ENCODE data around the gene RBM19. TPM values are rescaled to one million over a fixed set of nuclear protein-coding genes. Genes with fewer than 3 reads are reported as not detected.

The RBM19 gene
- total and polyA plus RNA-seq, 2 donors (not counting 3 experiments of a cell fraction or from before 2014, with no cell fraction given) = 13.2 to 34.4 TPM

- intact Hi-C loops (cut with micrococcal nuclease) (no loop called here), dilution Hi-C loops (cut with MboI; ENCODE audit: extremely low pct_ligation_motif_present, low sequenced_read_pairs) (no loop called here)
- Histone ChIP-seq H3K4me3 (replicated peaks in 1 of 3; ENCODE audit: insufficient read depth in 1 of 3, low read depth in 1 of 3, low read length in 3 of 3) (no peak overlapping the region), H4K20me1 (replicated peaks; ENCODE audit: control insufficient read depth, extremely low read depth, insufficient read depth, low read length) (no peaks in the 10 kb centered on the region), H3K27ac (ENCODE audit: insufficient read depth, low read depth, low read length) (no peak overlapping the region), H3K9ac (replicated peaks; ENCODE audit: extremely low read depth, insufficient read depth, low read length) (no peak overlapping the region), H3K27me3 (ENCODE audit: control insufficient read depth in 2 of 2, insufficient read depth in 2 of 2, low read length in 2 of 2) (no peaks in the 10 kb centered on the region), H3K9me3 (replicated peaks; ENCODE audit: control insufficient read depth, insufficient read depth, low read length) (no peaks in the 10 kb centered on the region), H3K9me1 (replicated peaks; ENCODE audit: control insufficient read depth, extremely low read depth, insufficient read depth, low read length) (no peaks in the 10 kb centered on the region), H3K79me2 (ENCODE audit: control insufficient read depth, insufficient read depth, low read length) (no peaks in the 10 kb centered on the region), H3K4me1 (ENCODE audit: control insufficient read depth, extremely low read depth, insufficient read depth, low read length) (no peaks in the 10 kb centered on the region), H3K36me3 (ENCODE audit: control insufficient read depth in 2 of 2, extremely low read depth in 1 of 2, insufficient read depth in 2 of 2, low read length in 2 of 2) (no peaks in the 10 kb centered on the region), H2AFZ (ENCODE audit: low read depth, low read length) (no peak overlapping the region), H3K4me2 (ENCODE audit: insufficient read depth, low read length) (no peak overlapping the region)
- no peak for FAIRE-seq
- no peak for DNase-seq (ENCODE audit: low read depth, low spot score)
- ChIA-PET POLR2A (no interaction called here), CTCF (no interaction called here)
- no TSS peak for BruUV-seq (replicated peaks)
- TF ChIP-seq, protein P1, sequence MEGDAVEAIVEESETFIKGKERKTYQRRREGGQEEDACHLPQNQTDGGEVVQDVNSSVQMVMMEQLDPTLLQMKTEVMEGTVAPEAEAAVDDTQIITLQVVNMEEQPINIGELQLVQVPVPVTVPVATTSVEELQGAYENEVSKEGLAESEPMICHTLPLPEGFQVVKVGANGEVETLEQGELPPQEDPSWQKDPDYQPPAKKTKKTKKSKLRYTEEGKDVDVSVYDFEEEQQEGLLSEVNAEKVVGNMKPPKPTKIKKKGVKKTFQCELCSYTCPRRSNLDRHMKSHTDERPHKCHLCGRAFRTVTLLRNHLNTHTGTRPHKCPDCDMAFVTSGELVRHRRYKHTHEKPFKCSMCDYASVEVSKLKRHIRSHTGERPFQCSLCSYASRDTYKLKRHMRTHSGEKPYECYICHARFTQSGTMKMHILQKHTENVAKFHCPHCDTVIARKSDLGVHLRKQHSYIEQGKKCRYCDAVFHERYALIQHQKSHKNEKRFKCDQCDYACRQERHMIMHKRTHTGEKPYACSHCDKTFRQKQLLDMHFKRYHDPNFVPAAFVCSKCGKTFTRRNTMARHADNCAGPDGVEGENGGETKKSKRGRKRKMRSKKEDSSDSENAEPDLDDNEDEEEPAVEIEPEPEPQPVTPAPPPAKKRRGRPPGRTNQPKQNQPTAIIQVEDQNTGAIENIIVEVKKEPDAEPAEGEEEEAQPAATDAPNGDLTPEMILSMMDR (IDR thresholded peaks at IDR 0.05; ENCODE audit: extremely low read depth in 1 of 2, insufficient read depth in 1 of 2, low read depth in 1 of 2, low read length in 2 of 2) = no peak
- TF ChIP-seq GATA2 (IDR thresholded peaks at IDR 0.05; ENCODE audit: insufficient read depth, insufficient read length, low read depth, low read length) (no peak), JUN (IDR thresholded peaks at IDR 0.05; ENCODE audit: borderline replicate concordance, insufficient read depth, insufficient read length, low read depth) (no peak), POLR2AphosphoS5 (IDR thresholded peaks at IDR 0.05; ENCODE audit: insufficient read depth, low read depth, low read length) (no peak), EZH2 (IDR thresholded peaks at IDR 0.05; ENCODE audit: borderline replicate concordance, low read depth, low read length, severe bottlenecking) (no peak), MYC (IDR thresholded peaks at IDR 0.05; ENCODE audit: low read depth, low read length) (no peak), POLR2A (IDR thresholded peaks at IDR 0.05; ENCODE audit: low read depth, low read length) (no peak), FOS (IDR thresholded peaks at IDR 0.05; ENCODE audit: borderline replicate concordance, insufficient read depth, low read length) (no peak)
- TF ChIP-seq, protein P2, sequence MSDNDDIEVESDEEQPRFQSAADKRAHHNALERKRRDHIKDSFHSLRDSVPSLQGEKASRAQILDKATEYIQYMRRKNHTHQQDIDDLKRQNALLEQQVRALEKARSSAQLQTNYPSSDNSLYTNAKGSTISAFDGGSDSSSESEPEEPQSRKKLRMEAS (IDR thresholded peaks at IDR 0.05; ENCODE audit: insufficient read depth, insufficient read length) = no peak
Measured at GRCh38 chr12:113800201-113800600, 165.9 kb downstream of the RBM19 start.

All from endothelial cell of umbilical vein (primary cell).